Measurements from ENCODE around the gene SPZ1.
"Not testable (repeated sequence)": the region's sequence is repeated elsewhere in the genome, so short reads cannot be mapped to it uniquely, and the experiment has no call there.

SPZ1 gene

GRCh38 chr5:80319702-80320101, at the start of gene SPZ1:
TSS of gene SPZ1 (plus strand) at chr5:80320002. CDS start at chr5:80320216, 214 bp downstream.
- DNase-seq (ENCODE audit: low read depth in 2 of 2): no peak
- no peak for TF ChIP-seq CTCF (IDR thresholded peaks at IDR 0.05; ENCODE audit: low read depth, low read length)
- H3K4me3 ChIP-seq (replicated peaks in 1 of 2; ENCODE audit: low read depth in 2 of 2, low read length in 2 of 2): no peak within 1 kb of the TSS

GRCh38 chr5:80270543-80270942, 49.3 kb upstream of the SPZ1 start:
- DNase-seq (ENCODE audit: low read depth in 2 of 2): not testable (repeated sequence)

GRCh38 chr5:80275347-80275746, 44.5 kb upstream of the SPZ1 start:
- DNase-seq (ENCODE audit: low read depth in 2 of 2): peak; percentile 24 to 59
- no peak overlapping the region for H3K4me3 ChIP-seq (replicated peaks in 1 of 2; ENCODE audit: low read depth in 2 of 2, low read length in 2 of 2)
- peak; percentile 27 for TF ChIP-seq CTCF (IDR thresholded peaks at IDR 0.05; ENCODE audit: low read depth, low read length)

More at GRCh38 chr5:80270543-80270942, 49.3 kb upstream of the SPZ1 start:
- not testable (repeated sequence) for H3K4me3 ChIP-seq (replicated peaks in 1 of 2; ENCODE audit: low read depth in 2 of 2, low read length in 2 of 2)

GRCh38 chr5:80276186-80276585, 43.6 kb upstream of the SPZ1 start:
- no peak for DNase-seq (ENCODE audit: low read depth in 2 of 2)
- TF ChIP-seq CTCF (IDR thresholded peaks at IDR 0.05; ENCODE audit: low read depth, low read length): no peak
- no peak overlapping the region for H3K4me3 ChIP-seq (replicated peaks in 1 of 2; ENCODE audit: low read depth in 2 of 2, low read length in 2 of 2)

GRCh38 chr5:80277191-80277590, 42.6 kb upstream of the SPZ1 start:
- no peak for TF ChIP-seq CTCF (IDR thresholded peaks at IDR 0.05; ENCODE audit: low read depth, low read length)
- DNase-seq (ENCODE audit: low read depth in 2 of 2): no peak
- H3K4me3 ChIP-seq (replicated peaks in 1 of 2; ENCODE audit: low read depth in 2 of 2, low read length in 2 of 2): no peak overlapping the region

- no peak for TF ChIP-seq CTCF (IDR thresholded peaks at IDR 0.05; ENCODE audit: low read depth, low read length)
- H3K4me3 ChIP-seq (replicated peaks in 1 of 2; ENCODE audit: low read depth in 2 of 2, low read length in 2 of 2): no peak overlapping the region
- no peak for DNase-seq (ENCODE audit: low read depth in 2 of 2)
Observed at GRCh38 chr5:80282054-80282453, 37.7 kb upstream of the SPZ1 start.

- no peak for DNase-seq (ENCODE audit: low read depth in 2 of 2)
- H3K4me3 ChIP-seq (replicated peaks in 1 of 2; ENCODE audit: low read depth in 2 of 2, low read length in 2 of 2): no peak overlapping the region
- no peak for TF ChIP-seq CTCF (IDR thresholded peaks at IDR 0.05; ENCODE audit: low read depth, low read length)
Observed at GRCh38 chr5:80283360-80283759, 36.4 kb upstream of the SPZ1 start.
